Measurements from ENCODE around the gene VWA5B1. TPM values are rescaled to one million over a fixed set of nuclear protein-coding genes. Genes with fewer than 3 reads are reported as not detected.

Gene VWA5B1
- total RNA-seq, 2 donors from 2014 or later: 0.28 to 1.5 TPM

DNA sequence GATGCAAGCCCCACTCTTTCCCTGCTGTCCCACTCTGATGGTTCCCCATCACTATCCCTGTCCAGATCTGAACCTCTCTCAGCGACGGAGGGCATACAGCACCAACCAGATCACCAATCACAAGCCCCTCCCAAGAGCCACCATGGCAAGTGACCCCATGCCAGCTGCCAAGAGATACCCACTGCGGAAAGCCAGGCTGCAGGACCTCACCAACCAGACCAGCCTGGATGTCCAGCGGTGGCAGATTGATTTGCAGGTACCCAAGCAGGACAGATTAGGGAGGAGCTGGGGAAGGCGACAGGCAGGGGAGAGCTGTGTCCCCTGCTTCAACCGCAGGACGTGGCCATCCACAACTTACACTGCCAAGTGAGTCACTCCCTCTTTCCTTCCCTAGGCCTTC, 46.9 kb downstream of the VWA5B1 start:
- DNase-seq (no peak), ATAC-seq (no peak)
- intact Hi-C loops (cut with DNase I, micrococcal nuclease): no loop called here

DNA sequence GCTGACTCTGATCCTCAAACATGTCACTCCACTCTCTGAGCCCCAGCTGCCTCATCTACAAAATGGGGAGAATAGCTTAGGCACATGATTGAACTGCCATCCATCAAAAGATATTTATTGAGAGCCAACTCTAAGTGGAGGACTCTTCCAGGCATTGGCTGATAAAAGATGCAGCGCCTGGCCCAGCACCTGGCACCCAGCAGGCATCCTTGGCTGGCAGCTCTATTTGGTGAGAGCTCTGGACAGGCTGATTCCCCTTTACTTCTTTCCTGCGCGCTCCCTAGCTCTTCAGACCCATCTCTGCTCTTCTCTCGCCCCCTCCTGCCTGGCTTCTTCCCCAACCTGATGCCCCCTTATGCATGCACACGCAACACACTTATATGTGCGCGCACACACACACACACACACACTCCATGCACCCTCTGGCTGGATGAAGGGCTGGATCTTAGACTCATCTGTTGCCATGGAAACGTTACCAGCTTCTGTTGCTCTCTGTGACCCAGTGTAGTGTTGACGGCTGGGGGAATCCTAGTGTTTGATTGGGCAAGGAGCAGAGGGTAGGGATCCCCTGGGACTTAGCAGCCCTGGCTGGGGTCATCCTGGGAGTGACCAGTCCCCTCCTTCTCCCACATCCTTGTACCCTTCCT, 49.3 kb downstream of the VWA5B1 start:
- intact Hi-C loops (cut with DNase I, micrococcal nuclease): no loop called here
- ATAC-seq (no peak), DNase-seq (no peak)

- ATAC-seq (no peak), DNase-seq (no peak)
- intact Hi-C loops (cut with DNase I, micrococcal nuclease): no loop called here
Measured at GRCh38 chr1:20342294-20343148, 51.8 kb downstream of the VWA5B1 start.

DNA sequence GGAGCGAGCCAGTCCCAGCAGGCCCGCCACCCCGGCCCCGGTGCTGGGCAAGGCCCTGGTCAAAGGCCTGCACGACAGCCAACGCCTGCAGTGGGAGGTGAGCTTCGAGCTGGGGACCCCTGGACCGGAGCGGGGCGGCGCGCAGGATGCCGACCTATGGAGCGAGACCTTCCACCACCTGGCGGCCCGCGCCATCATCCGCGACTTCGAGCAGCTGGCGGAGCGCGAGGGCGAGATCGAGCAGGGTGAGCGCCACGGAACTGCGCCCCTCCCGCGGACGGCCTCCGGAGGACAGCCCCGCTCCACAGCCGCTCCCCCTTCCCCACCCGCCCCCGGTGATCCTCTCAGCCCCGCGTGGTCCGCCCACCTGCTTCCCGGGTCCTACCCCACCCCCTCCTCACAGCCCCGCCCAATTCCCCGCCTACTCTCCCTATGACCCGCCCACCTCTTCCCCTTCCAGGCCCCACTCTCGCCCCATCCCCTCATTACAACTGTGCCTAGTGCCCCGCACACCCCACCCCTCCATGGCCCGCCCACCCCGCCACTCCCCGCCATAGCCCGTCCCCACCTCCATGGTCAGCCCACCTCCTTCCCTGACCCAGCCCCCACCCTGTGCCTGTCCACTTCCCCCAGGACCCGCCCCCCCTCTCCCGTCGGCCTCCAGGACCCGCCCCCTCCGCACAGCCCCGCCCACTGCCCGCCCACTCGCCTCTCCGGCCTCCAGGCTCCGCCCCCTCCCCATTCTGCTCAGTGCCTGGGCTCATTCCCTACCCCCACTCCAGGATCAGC, 52.7 kb downstream of the VWA5B1 start:
- ATAC-seq (peak; percentile 59), DNase-seq (peak; percentile 27 to 29)
- intact Hi-C loops (cut with DNase I, micrococcal nuclease): no loop called here

- intact Hi-C loops (cut with DNase I, micrococcal nuclease): no loop called here
- DNase-seq (peak in 1 of 2 donors; percentile 18), ATAC-seq (no peak)
Measured at GRCh38 chr1:20343938-20344302, 53.2 kb downstream of the VWA5B1 start.

- DNase-seq (no peak), ATAC-seq (no peak)
- intact Hi-C loops (cut with DNase I, micrococcal nuclease): no loop called here
Measured at GRCh38 chr1:20344738-20345137, 54.1 kb downstream of the VWA5B1 start.

- DNase-seq (peak in 1 of 2 donors; percentile 20), ATAC-seq (no peak)
- intact Hi-C loops (cut with DNase I, micrococcal nuclease): no loop called here
Measured at GRCh38 chr1:20345419-20345818, 54.7 kb downstream of the VWA5B1 start.

GRCh38 chr1:20346433-20346832, 55.8 kb downstream of the VWA5B1 start:
- ATAC-seq: no peak
- intact Hi-C loops (cut with DNase I, micrococcal nuclease): no loop called here
- no peak for DNase-seq

GRCh38 chr1:20347699-20348098, 57.0 kb downstream of the VWA5B1 start:
- no peak for ATAC-seq
- intact Hi-C loops (cut with DNase I, micrococcal nuclease): no loop called here
- no peak for DNase-seq

- ATAC-seq: no peak
- intact Hi-C loops (cut with DNase I, micrococcal nuclease): no loop called here
- no peak for DNase-seq
Measured at GRCh38 chr1:20348326-20348915, 57.7 kb downstream of the VWA5B1 start.

DNA sequence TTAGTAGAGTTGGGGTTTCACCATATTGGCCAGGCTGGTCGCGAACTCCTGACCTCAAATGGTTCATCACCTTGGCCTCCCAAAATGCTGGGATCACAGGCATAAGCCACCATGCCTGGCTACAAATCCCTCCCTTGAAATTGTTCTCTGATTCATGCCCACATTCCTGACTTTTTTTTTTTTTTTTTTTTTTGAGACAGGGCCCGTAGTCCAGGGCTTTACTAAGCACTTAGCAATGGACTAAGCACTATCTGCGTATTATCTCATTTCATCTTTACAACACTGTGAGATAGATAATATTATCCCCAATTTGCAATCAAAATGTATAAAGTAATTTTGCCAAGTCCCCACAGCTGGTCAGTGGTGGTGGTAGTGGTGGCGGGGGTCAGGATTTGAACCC, 58.9 kb downstream of the VWA5B1 start:
- intact Hi-C loops (cut with DNase I, micrococcal nuclease): no loop called here
- DNase-seq (no peak), ATAC-seq (no peak)

- intact Hi-C loops (cut with DNase I, micrococcal nuclease): loop anchor here in 1 of 2 donors (10.0 kb wide), 1 partner anchor 135 kb away; no protein-coding TSS in a partner anchor
- no peak for ATAC-seq
- no peak for DNase-seq
Measured at GRCh38 chr1:20349971-20350370, 59.3 kb downstream of the VWA5B1 start.

GRCh38 chr1:20350421-20350820, 59.7 kb downstream of the VWA5B1 start:
- DNase-seq (no peak), ATAC-seq (no peak)
- intact Hi-C loops (cut with DNase I, micrococcal nuclease): loop anchor here in 1 of 2 donors (10.0 kb wide), 1 partner anchor 136 kb away; no protein-coding TSS in a partner anchor

GRCh38 chr1:20351911-20352701, 61.4 kb downstream of the VWA5B1 start:
- intact Hi-C loops (cut with DNase I, micrococcal nuclease): loop anchor here in 1 of 2 donors (10.0 kb wide), 1 partner anchor 137 kb away; no protein-coding TSS in a partner anchor
- ATAC-seq (no peak), DNase-seq (no peak)

GRCh38 chr1:20353836-20354235, 63.2 kb downstream of the VWA5B1 start:
- no peak for ATAC-seq
- intact Hi-C loops (cut with DNase I, micrococcal nuclease): loop anchor here in 1 of 2 donors (10.0 kb wide), 1 partner anchor 139 kb away; no protein-coding TSS in a partner anchor
- no peak for DNase-seq

- ATAC-seq: no peak
- intact Hi-C loops (cut with DNase I, micrococcal nuclease): loop anchor here in 1 of 2 donors (10.0 kb wide), 1 partner anchor 140 kb away; no protein-coding TSS in a partner anchor
- no peak for DNase-seq
Measured at GRCh38 chr1:20354610-20355009, 63.9 kb downstream of the VWA5B1 start.

DNA sequence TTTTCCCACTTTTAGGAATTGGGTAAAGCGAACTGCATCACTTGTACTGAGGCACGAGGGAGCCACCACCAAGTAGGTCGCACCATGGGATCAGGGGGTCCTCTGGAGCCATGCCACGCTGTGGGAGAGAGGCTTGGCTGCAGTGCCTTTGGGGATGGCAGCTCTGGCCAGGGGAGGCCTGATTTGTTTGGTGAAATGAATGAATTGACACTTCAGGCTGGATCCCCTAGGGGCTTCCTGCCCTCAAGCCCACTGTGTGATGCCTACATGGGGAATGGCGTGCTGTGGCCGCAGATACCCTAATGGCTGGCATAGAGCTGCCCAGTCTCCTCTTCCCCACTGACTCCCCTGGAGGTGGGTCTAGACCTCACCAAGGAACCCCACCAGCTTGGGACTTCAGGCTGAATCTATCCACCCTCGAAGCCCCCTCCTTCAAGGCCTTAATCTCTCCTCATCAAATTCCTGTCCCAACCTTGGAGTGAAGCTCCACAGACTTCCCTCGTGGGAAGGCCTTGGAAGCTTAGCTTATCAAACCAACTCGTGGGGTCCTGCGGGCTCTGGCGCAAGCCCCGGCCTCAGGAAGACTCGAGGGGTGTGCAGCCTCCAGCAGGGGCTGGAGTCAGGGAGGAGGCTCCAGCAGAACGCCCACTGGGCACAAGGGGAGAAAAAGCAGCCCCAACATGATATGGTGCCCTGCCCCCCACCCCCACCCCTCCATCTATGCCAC, 64.6 kb downstream of the VWA5B1 start:
- intact Hi-C loops (cut with DNase I, micrococcal nuclease): loop anchor here in 1 of 2 donors (10.0 kb wide), 1 partner anchor 140 kb away; no protein-coding TSS in a partner anchor
- DNase-seq (no peak), ATAC-seq (no peak)
